H1 (cell line): Measurements from ENCODE around the gene UPF2. TPM values are rescaled to one million over a fixed set of nuclear protein-coding genes. Genes with fewer than 3 reads are reported as not detected.

Source experiments
- CTCF ChIA-PET: fragments of 300-600 bp; sonication (Branson Sonifier 250); formaldehyde crosslinking; loops from one replicate; lab custom pipeline; 2021; ENCODE audit not compliant: partially characterized antibody; lab: Charles Lee
- POLR2A ChIA-PET: fragments of 300-600 bp; sonication (Branson Sonifier 250); formaldehyde crosslinking; loops from one replicate; lab custom pipeline; 2021; ENCODE audit warnings: inconsistent platforms; ENCODE audit not compliant: partially characterized antibody; lab: Charles Lee
- DNase-seq, 2 experiments: peaks; one replicate each; pipeline versions ENCODE4 v3.0.0 to v3.0.0-alpha.2; 2010 to 2022; ENCODE audit warnings: low spot score in 2 of 2, low read depth in 1 of 2, mixed read lengths in 1 of 2
- FAIRE-seq: peaks from 2 replicates; lab custom pipeline; 2011; peaks lifted over from hg19 to GRCh38; lab: Jason Lieb, UNC
- H2AFZ ChIP-seq: 2 replicates; pipeline ENCODE4 v1.8.1; 2012; ENCODE audit warnings: low read length, inconsistent platforms
- H2AK5ac ChIP-seq: 2 replicates; pipeline ENCODE4 v1.6.1; 2013; ENCODE audit warnings: low read depth, low read length
- H2BK120ac ChIP-seq: replicated peaks from 2 replicates; pipeline ENCODE3; 2013; ENCODE audit warnings: low read depth, low read length, inconsistent platforms
- H2BK12ac ChIP-seq: 2 replicates; pipeline ENCODE4 v1.6.1; 2013; ENCODE audit warnings: low read depth, low read length
- H2BK15ac ChIP-seq: 2 replicates; pipeline ENCODE4 v1.6.1; 2013; ENCODE audit warnings: low read length
- H2BK20ac ChIP-seq: 2 replicates; pipeline ENCODE4 v1.6.1; 2013; ENCODE audit warnings: low read length
- H2BK5ac ChIP-seq: 2 replicates; pipeline ENCODE4 v1.6.1; 2013; ENCODE audit warnings: low read depth, low read length
- H3K14ac ChIP-seq: 2 replicates; pipeline ENCODE4 v1.6.1; 2013; ENCODE audit warnings: inconsistent platforms; ENCODE audit not compliant: insufficient read length
- H3K18ac ChIP-seq: 2 replicates; pipeline ENCODE4 v1.6.1; 2013; ENCODE audit warnings: low read length; ENCODE audit errors: extremely low read depth
- H3K23ac ChIP-seq: 2 replicates; pipeline ENCODE4 v1.6.1; 2013; ENCODE audit warnings: inconsistent platforms; ENCODE audit not compliant: insufficient read length
- H3K23me2 ChIP-seq: 2 replicates; pipeline ENCODE4 v1.6.1; 2013; ENCODE audit warnings: low read depth, low read length
- H3K27ac ChIP-seq: 2 replicates; pipeline ENCODE4 v1.6.1; 2011; ENCODE audit warnings: low read depth, low read length, inconsistent platforms
- H3K27me3 ChIP-seq, 4 experiments: replicated peaks in 1 of 4; 1 replicate in 1 of 4; 2 replicates in 3 of 4; pipeline versions ENCODE4 v1.6.1 to v1.8.1; 2011 to 2013; ENCODE audit warnings: low read length in 3 of 4, mild to moderate bottlenecking in 3 of 4, inconsistent platforms in 2 of 4, mixed read lengths in 2 of 4, moderate library complexity in 1 of 4; ENCODE audit not compliant: control insufficient read depth in 3 of 4, insufficient read depth in 3 of 4; ENCODE audit errors: extremely low read depth in 1 of 4
- H3K36me3 ChIP-seq, 4 experiments: 2 replicates each; pipeline versions ENCODE4 v1.6.1 to v1.8.1; 2011 to 2013; ENCODE audit warnings: mild to moderate bottlenecking in 4 of 4, low read length in 3 of 4, moderate library complexity in 2 of 4, control low read depth in 1 of 4, inconsistent platforms in 1 of 4; ENCODE audit not compliant: insufficient read depth in 4 of 4, control insufficient read depth in 2 of 4
- H3K4ac ChIP-seq: replicated peaks from 2 replicates; pipeline ENCODE3; 2013; ENCODE audit warnings: low read length, low read depth, mixed read lengths, inconsistent platforms; ENCODE audit not compliant: insufficient read length
- H3K4me1 ChIP-seq, 4 experiments: replicated peaks in 1 of 4; 1 replicate in 1 of 4; 2 replicates in 3 of 4; pipeline versions ENCODE4 v1.6.1 to v1.8.1; 2011 to 2013; ENCODE audit warnings: low read length in 3 of 4, inconsistent platforms in 2 of 4, mixed read lengths in 1 of 4; ENCODE audit not compliant: insufficient read depth in 4 of 4, control insufficient read depth in 3 of 4
- H3K4me2 ChIP-seq, 2 experiments: 2 replicates each; pipeline versions ENCODE4 v1.6.1 to v1.8.1; 2011 to 2013; ENCODE audit warnings: low read depth in 2 of 2, low read length in 2 of 2, control low read depth in 1 of 2, inconsistent platforms in 1 of 2, mild to moderate bottlenecking in 1 of 2; ENCODE audit not compliant: insufficient read depth in 1 of 2
- H3K4me3 ChIP-seq, 4 experiments: fragments of 200-600, 300-600 bp in 1 of 4; sonication (generic), shearing (Covaris generic), sonication (Bioruptor Twin) in 1 of 4; 2 replicates each; pipeline versions ENCODE4 v1.5.1 to v1.8.1; 2011 to 2016; ENCODE audit warnings: low read length in 4 of 4, low read depth in 3 of 4, control low read depth in 2 of 4, inconsistent platforms in 2 of 4, mild to moderate bottlenecking in 2 of 4, mixed read lengths in 1 of 4, moderate library complexity in 1 of 4; ENCODE audit not compliant: insufficient read depth in 2 of 4; ENCODE audit errors: extremely low read depth in 1 of 4
- H3K56ac ChIP-seq: replicated peaks from 2 replicates; pipeline ENCODE3; 2013; ENCODE audit warnings: low read depth, mild to moderate bottlenecking, mixed read lengths, low read length, inconsistent platforms; ENCODE audit not compliant: insufficient read length
- H3K79me1 ChIP-seq: 2 replicates; pipeline ENCODE4 v1.6.1; 2013; ENCODE audit warnings: low read depth, low read length, control low read depth
- H3K79me2 ChIP-seq, 2 experiments: 2 replicates each; pipeline versions ENCODE4 v1.6.1 to v1.8.1; 2012 to 2013; ENCODE audit warnings: low read length in 2 of 2, mild to moderate bottlenecking in 2 of 2, inconsistent platforms in 1 of 2; ENCODE audit not compliant: insufficient read depth in 2 of 2, control insufficient read depth in 1 of 2
- H3K9ac ChIP-seq, 4 experiments: replicated peaks in 1 of 4; 1 replicate in 1 of 4; 2 replicates in 3 of 4; pipeline versions ENCODE4 v1.6.1 to v1.8.1; 2011 to 2013; ENCODE audit warnings: low read depth in 3 of 4, low read length in 3 of 4, control low read depth in 2 of 4, mild to moderate bottlenecking in 2 of 4, moderate library complexity in 2 of 4, inconsistent platforms in 1 of 4; ENCODE audit errors: extremely low read depth in 1 of 4
- H3K9me3 ChIP-seq, 2 experiments: 2 replicates each; pipeline versions ENCODE4 v1.6.1 to v1.8.1; 2012 to 2013; ENCODE audit warnings: mild to moderate bottlenecking in 2 of 2, moderate library complexity in 2 of 2, control low read depth in 1 of 2, inconsistent platforms in 1 of 2, low read depth in 1 of 2, low read length in 1 of 2, mixed read lengths in 1 of 2; ENCODE audit not compliant: insufficient read depth in 2 of 2
- H4K20me1 ChIP-seq, 2 experiments: replicated peaks in 1 of 2; 2 replicates each; pipeline versions ENCODE3 to v1.8.1; 2011 to 2013; ENCODE audit warnings: inconsistent platforms in 2 of 2, low read length in 2 of 2, mild to moderate bottlenecking in 1 of 2; ENCODE audit not compliant: insufficient read depth in 2 of 2, control insufficient read depth in 1 of 2
- H4K5ac ChIP-seq: 2 replicates; pipeline ENCODE4 v1.6.1; 2013; ENCODE audit warnings: low read length, low read depth, mixed read lengths, inconsistent platforms; ENCODE audit not compliant: insufficient read length
- H4K8ac ChIP-seq: 2 replicates; pipeline ENCODE4 v1.8.0; 2013; ENCODE audit warnings: mild to moderate bottlenecking, moderate library complexity, low read length, inconsistent platforms; ENCODE audit not compliant: insufficient read depth; ENCODE audit errors: extremely low read depth
- H4K91ac ChIP-seq: replicated peaks from 2 replicates; pipeline ENCODE3; 2013; ENCODE audit warnings: low read length, mixed read lengths, inconsistent platforms; ENCODE audit not compliant: insufficient read length
- ASH2L ChIP-seq: fragments of 200-600, 300-600 bp; sonication (generic); IDR thresholded peaks from one replicate; pipeline ENCODE4 v1.7.1; 2017; ENCODE audit warnings: low read length
- CHD1 ChIP-seq: IDR thresholded peaks from 2 replicates; pipeline ENCODE4 v1.6.1; 2012; ENCODE audit warnings: low read depth, low read length, improper control_type of control experiment
- CREB1 ChIP-seq: IDR thresholded peaks from 2 replicates; pipeline ENCODE4 v1.6.1; 2012; ENCODE audit warnings: inconsistent platforms
- EGR1 ChIP-seq: IDR thresholded peaks from 2 replicates; pipeline ENCODE4 v1.6.1; 2011; ENCODE audit warnings: low read depth, low read length, borderline replicate concordance
- KDM4A ChIP-seq: IDR thresholded peaks from one replicate; pipeline ENCODE4 v1.7.1; 2012; ENCODE audit warnings: low read depth, mild to moderate bottlenecking, moderate library complexity, low read length, inconsistent platforms; ENCODE audit not compliant: severe bottlenecking
- MAFK ChIP-seq: IDR thresholded peaks from 2 replicates; pipeline ENCODE4 v1.6.1; 2012; ENCODE audit warnings: low read depth, mild to moderate bottlenecking, improper control_type of control experiment, low read length
- NANOG ChIP-seq: IDR thresholded peaks from 2 replicates; pipeline ENCODE4 v1.6.1; 2011; ENCODE audit warnings: low read length, low read depth, mild to moderate bottlenecking, inconsistent platforms; ENCODE audit not compliant: insufficient read depth, poor library complexity, severe bottlenecking
- POLR2A ChIP-seq, 2 experiments: IDR thresholded peaks; 1 replicate in 1 of 2; 2 replicates in 1 of 2; pipeline ENCODE4 v1.6.1; 2011; ENCODE audit warnings: low read depth in 2 of 2, low read length in 2 of 2, mild to moderate bottlenecking in 2 of 2; ENCODE audit errors: control extremely low read depth in 1 of 2
- RBBP5 ChIP-seq: IDR thresholded peaks from 2 replicates; pipeline ENCODE4 v1.7.1; 2012; ENCODE audit warnings: low read depth, mild to moderate bottlenecking, inconsistent platforms, low read length, moderate library complexity, borderline replicate concordance
- RXRA ChIP-seq: IDR thresholded peaks from 2 replicates; pipeline ENCODE4 v1.6.1; 2011; ENCODE audit warnings: low read depth, mild to moderate bottlenecking, low read length, moderate library complexity; ENCODE audit not compliant: insufficient read depth
- WGBS, 2 experiments: shearing (Covaris generic) in 1 of 2; methylation state at CpG; one replicate each; pipeline versions ENCODE4 v1.1.6 to v1.1.7; 2013 to 2015; ENCODE audit warnings: low lambda C conversion rate in 2 of 2, mixed read lengths in 2 of 2, inconsistent platforms in 1 of 2, low coverage in 1 of 2, missing lambda C conversion rate in 1 of 2; ENCODE audit not compliant: insufficient replicate concordance in 2 of 2, insufficient coverage in 1 of 2, insufficient read length in 1 of 2; ENCODE audit errors: extremely low coverage in 1 of 2, missing lambda C conversion rate in 1 of 2; 5-methylcytosine and 5-hydroxymethylcytosine counted together
- polyA plus RNA-seq, 7 experiments: library from polyadenylated mRNA; depleted of rRNA in 3 of 7; stranded (reverse) in 5 of 7; unstranded in 2 of 7; fragments of >200 nt in 5 of 7; fragments of 200-250 nt in 2 of 7; gene quantifications; 1 replicate in 5 of 7; 2 replicates in 1 of 7; 4 replicates in 1 of 7; pipeline versions ENCODE4 v1.2.1 to v1.2.3, GENCODE V29; 2011 to 2013; ENCODE audit warnings: missing spikeins in 2 of 7, mixed read lengths in 2 of 7
- total RNA-seq: library from RNA; stranded (reverse); fragmentation: NEBNext Ultra II Directional; extraction: Animal tissue kit (Norgen Biotek cat#: 25700); gene quantifications from 2 replicates; pipeline ENCODE4 v1.2.1, GENCODE V29; 2021
- TF ChIP-seq, protein P1 (sequence below): IDR thresholded peaks from 2 replicates; pipeline ENCODE4 v1.6.1; 2012; ENCODE audit warnings: inconsistent platforms
- TF ChIP-seq, protein P2 (sequence below): IDR thresholded peaks from 2 replicates; pipeline ENCODE4 v1.6.1; 2012; ENCODE audit warnings: low read length, inconsistent platforms
- TF ChIP-seq, protein P3 (sequence below): IDR thresholded peaks from 2 replicates; pipeline ENCODE4 v1.6.1; 2011; ENCODE audit warnings: low read depth, mild to moderate bottlenecking, low read length; ENCODE audit not compliant: insufficient read depth

UPF2 gene
- total and polyA plus RNA-seq, 2 of the 8 experiments (the other 6 are each of a cell fraction or from before 2014, with no cell fraction given) = 6.2 to 32.8 TPM

DNA sequence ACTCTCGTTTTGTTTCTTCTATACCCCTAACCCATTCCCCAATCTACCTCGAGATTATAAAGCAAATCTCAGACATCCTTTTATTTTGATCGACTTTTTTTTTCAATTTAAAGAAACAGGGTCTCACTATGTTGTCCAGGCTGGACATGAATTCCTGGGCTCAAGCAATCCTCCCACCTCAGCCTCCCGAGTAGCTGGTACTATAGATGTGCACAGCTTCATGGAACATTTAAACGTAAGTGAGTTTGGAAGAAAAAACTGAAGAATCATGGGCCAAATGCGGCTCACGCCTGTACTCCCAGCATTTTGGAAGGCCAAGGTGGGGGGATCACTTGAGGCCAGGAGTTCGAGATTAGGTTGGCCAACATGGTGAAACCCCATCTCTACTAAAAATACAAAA lies 96.0 kb downstream of the UPF2 start:
- H3K79me2 ChIP-seq = no peaks in the 10 kb centered on the region
- H2BK15ac ChIP-seq = no peak overlapping the region
- H2BK12ac ChIP-seq = no peak overlapping the region
- H4K5ac ChIP-seq = no peak overlapping the region
- DNase-seq (no peak), FAIRE-seq (no peak)
- no peak overlapping the region for H3K14ac ChIP-seq
- H3K23ac ChIP-seq = no peak overlapping the region
- H2AFZ ChIP-seq = no peak overlapping the region
- no peaks in the 10 kb centered on the region for H4K20me1 ChIP-seq
- 86 to 100% methylated on average over 2 to 8 of the region's 8 CpGs for WGBS, 2 experiments
- ChIA-PET CTCF (no interaction called here), POLR2A (interaction anchor here (1.2 kb wide), 1 partner anchor 8 kb away, joined by 3 read pairs; no protein-coding TSS in a partner anchor)
- H4K91ac ChIP-seq = no peak overlapping the region
- H2BK20ac ChIP-seq = no peak overlapping the region
- peaks cover 2 to 40% (median 11%) of the 10 kb centered on the region in 4 experiments; a peak in 7 of 8 replicates for H3K36me3 ChIP-seq
- H2BK120ac ChIP-seq = no peak overlapping the region
- H3K4ac ChIP-seq = no peak overlapping the region
- H3K79me1 ChIP-seq = no peaks in the 10 kb centered on the region
- no peak overlapping the region for H2BK5ac ChIP-seq
- H3K9ac ChIP-seq = no peak overlapping the region
- H3K18ac ChIP-seq = no peak overlapping the region
- no peak overlapping the region for H3K4me2 ChIP-seq
- no peak overlapping the region for H3K56ac ChIP-seq
- no peak overlapping the region for H3K27ac ChIP-seq
- no peak overlapping the region for H3K4me3 ChIP-seq
- no peak overlapping the region for H4K8ac ChIP-seq
- H3K9me3 ChIP-seq = no peaks in the 10 kb centered on the region
- H2AK5ac ChIP-seq = no peak overlapping the region
- no peaks in the 10 kb centered on the region for H3K27me3 ChIP-seq
- no peaks in the 10 kb centered on the region for H3K23me2 ChIP-seq
- H3K4me1 ChIP-seq = no peaks in the 10 kb centered on the region
- TF ChIP-seq KDM4A = no peak
- no peak for TF ChIP-seq CREB1
- TF ChIP-seq, protein P1, sequence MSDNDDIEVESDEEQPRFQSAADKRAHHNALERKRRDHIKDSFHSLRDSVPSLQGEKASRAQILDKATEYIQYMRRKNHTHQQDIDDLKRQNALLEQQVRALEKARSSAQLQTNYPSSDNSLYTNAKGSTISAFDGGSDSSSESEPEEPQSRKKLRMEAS = no peak
- TF ChIP-seq, protein P2, sequence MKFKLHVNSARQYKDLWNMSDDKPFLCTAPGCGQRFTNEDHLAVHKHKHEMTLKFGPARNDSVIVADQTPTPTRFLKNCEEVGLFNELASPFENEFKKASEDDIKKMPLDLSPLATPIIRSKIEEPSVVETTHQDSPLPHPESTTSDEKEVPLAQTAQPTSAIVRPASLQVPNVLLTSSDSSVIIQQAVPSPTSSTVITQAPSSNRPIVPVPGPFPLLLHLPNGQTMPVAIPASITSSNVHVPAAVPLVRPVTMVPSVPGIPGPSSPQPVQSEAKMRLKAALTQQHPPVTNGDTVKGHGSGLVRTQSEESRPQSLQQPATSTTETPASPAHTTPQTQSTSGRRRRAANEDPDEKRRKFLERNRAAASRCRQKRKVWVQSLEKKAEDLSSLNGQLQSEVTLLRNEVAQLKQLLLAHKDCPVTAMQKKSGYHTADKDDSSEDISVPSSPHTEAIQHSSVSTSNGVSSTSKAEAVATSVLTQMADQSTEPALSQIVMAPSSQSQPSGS = no peak
- TF ChIP-seq ASH2L = no peak
- TF ChIP-seq, protein P3, sequence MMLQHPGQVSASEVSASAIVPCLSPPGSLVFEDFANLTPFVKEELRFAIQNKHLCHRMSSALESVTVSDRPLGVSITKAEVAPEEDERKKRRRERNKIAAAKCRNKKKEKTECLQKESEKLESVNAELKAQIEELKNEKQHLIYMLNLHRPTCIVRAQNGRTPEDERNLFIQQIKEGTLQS = no peak
- no peak for TF ChIP-seq RBBP5
- no peak for TF ChIP-seq MAFK
- TF ChIP-seq NANOG = no peak
- TF ChIP-seq EGR1 = no peak
- no peak for TF ChIP-seq CHD1
- TF ChIP-seq RXRA = no peak
- no peak for TF ChIP-seq POLR2A (IDR thresholded peaks at IDR 0.05; ENCODE audit: control extremely low read depth in 1 of 2, low read depth in 2 of 2, low read length in 2 of 2)
